Body of pancreas (tissue), 4 donors: Measurements from ENCODE around the gene CPEB4.

Source experiments
- CTCF ChIP-seq, 7 experiments: fragments of 450-650 bp in 4 of 7; fragments of 200-600 bp in 3 of 7; sonication (generic) in 3 of 7; IDR thresholded peaks; one replicate each; pipeline ENCODE4 v1.5.1; 2016 to 2019; ENCODE audit warnings: antibody characterized with exemption in 7 of 7
- POLR2A ChIP-seq, 3 donors: fragments of 450-650 bp; IDR thresholded peaks; one replicate each; pipeline ENCODE4 v1.6.1; 2016; ENCODE audit warnings: antibody characterized with exemption in 3 of 3, mild to moderate bottlenecking in 2 of 3

DNA sequence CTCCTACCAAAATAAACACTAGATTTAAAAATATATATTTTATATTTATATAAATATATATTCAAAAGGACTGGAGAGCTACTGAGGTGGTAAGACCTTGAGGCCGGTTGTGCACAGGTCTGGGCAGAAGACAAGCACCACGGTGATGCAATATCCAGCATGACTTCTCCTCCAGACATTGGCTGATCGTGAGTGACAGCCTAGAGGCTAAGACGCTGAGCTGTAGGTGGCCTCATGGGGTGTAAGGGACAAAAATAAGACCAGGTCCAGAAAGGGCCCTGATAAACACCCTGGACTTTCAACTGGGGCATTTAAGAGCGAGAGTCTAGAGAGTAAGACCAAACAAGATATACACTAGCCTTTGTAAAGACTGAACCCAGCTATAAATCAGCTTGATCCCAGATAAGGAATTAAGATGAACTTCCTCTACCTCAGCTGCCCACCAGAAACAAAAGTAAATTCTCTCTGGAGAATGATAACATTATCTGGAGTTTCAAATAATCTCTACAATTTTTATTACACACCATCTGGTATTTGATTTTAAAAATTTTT is 86.6 kb downstream of the CPEB4 start:
- TF ChIP-seq CTCF (IDR thresholded peaks at IDR 0.05) = no peak
- no peak for TF ChIP-seq POLR2A (IDR thresholded peaks at IDR 0.05)
